Daoy (cell line): ENCODE data around the gene MYO15A. TPM values are rescaled to one million over a fixed set of nuclear protein-coding genes. Genes with fewer than 3 reads are reported as not detected.
"Not testable (repeated sequence)": the region's sequence is repeated elsewhere in the genome, so short reads cannot be mapped to it uniquely, and the experiment has no call there.

ENCODE experiments used
- DNase-seq: peaks from one replicate; pipeline ENCODE4 v3.0.0-alpha.2; 2015; ENCODE audit warnings: low read depth
- total RNA-seq: library from RNA; depleted of rRNA; stranded (reverse); fragments of >200 nt; shearing (Covaris generic); gene quantifications from 2 replicates; pipeline ENCODE4 v1.2.3, GENCODE V29; 2014; rRNA removed

MYO15A gene
- total RNA-seq, 1 experiment from 2014 or later: not detected

GRCh38 chr17:18213666-18214270 lies 105.2 kb downstream of the MYO15A start:
- no peak for DNase-seq

DNA sequence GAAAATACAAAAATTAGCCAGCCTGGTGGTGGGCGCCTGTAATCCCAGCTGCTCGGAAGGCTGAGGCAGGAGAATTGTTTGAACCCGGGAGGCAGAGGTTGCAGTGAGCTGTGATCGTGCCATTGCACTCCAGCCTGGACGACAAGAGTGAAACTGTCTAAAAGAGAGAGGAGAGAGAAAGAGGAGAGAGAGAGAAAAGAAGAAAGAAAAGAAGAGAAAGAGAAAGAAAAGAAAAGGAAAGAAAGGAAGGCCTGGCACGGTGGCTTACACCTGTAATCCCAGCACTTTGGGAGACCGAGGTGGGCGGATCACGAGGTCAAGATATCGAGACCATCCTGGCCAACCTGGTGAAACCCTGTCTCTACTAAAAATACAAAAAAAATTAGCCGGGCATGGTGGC lies 108.3 kb downstream of the MYO15A start:
- not testable (repeated sequence) for DNase-seq

DNA sequence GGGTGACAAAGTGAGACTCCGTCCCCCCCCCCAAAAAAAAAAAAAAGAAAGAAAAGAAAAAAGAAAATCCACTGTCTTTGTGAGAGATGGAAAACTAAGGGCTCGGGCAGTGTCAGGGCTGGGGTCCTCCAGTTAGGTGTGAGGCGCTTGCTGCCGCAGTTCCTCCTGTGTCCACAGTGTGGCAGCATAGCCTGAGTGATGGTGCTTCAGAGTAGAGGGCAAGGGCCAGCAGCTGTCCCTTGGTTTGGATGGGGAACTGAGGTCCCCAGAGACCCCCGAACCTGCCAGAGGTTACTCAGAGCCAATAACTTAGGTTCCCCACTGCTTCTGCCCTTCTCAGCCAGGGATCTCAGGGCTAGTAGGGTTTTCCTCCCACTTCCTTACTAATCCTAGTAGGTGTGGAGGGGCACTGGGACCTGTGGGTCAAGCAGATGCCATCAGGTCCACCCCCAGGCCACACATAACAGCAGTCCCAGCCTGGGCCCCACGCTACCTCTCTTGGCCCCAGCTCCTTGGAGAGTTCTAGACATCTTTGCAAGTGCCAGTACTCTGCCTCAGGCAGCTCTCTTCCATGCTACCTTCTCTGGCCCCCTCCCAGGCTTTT lies 109.0 kb downstream of the MYO15A start:
- DNase-seq: peak; percentile 76

- DNase-seq: no peak
Measured at GRCh38 chr17:18218756-18219415, 110.3 kb downstream of the MYO15A start.

- no peak for DNase-seq
Measured at GRCh38 chr17:18224053-18224386, 115.5 kb downstream of the MYO15A start.

DNA sequence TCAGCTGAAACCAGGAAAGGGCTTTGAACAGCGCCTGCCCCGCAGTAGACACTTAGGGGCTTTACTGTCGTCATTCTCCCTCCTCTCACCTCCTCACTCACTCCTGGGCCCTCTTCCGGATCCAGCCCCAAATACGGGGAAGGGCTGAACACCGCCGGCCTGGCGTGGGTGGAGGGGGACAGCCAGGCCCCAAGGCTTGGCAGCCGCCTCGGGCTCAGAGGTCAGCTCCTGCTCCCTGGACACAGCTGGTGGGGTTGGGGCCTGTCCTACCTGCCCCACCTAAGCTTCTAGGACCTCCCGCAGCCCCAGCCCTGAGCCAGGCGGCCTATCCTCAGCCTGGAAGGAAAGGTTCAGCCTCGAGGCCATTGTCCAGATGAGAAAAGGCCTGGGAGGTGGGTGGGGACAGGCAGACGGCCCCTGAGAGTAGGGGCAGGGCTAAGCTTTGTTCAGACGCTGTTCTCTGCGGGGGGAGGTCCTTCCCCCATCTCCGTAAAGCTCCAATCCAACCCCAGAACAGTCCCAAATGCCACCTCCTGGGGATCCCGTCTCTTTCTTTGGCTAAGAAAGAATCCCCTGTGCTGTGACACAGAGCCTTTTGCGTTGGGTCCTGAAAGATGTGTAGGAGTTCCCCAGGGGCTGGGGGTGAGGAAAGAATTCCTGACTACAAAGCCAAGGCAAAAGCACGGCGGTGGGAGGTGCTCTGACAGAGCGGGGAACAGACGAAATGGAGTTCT lies 116.0 kb downstream of the MYO15A start:
- DNase-seq: no peak

- DNase-seq: peak; percentile 98
Measured at GRCh38 chr17:18225121-18225641, 116.6 kb downstream of the MYO15A start, which contains the start of gene LLGL1. Gene LLGL1, plus strand, starts transcription at chr17:18225635. Its CDS starts 48 bp downstream, at chr17:18225683.

- DNase-seq: no peak
Measured at GRCh38 chr17:18225642-18226283, 117.2 kb downstream of the MYO15A start.

DNA sequence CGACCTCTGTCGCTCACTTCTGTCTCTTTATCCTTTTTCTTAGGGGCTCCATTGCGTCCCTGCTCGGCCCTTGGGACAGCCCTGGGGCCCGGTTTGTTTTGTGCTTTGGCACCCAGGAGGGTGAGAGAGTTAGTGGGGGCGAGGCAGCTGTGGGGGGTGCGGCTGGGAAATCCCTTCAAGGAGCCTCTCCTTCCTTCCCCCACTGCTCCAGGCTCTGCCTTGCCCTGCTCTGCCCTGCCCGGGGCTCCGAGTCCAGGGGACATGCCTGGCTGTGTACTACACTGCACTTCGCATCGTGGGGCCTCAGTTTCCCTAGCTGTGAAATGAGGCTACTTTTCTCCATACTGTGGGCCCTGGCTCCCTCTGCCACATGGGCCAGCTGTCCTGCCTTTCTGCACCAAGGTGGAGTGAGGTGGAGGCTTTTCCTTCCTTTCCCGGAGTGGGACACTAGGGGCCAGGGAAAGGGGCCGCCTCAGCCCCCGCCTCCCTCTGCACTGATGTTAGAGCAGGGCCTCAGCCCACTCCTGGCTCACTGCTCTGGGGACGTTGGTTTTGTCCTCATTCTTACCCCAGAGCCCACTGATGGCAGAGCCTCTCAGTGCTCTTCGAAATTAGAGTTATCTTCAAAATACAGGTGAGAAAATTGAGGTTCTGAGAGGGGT lies 117.9 kb downstream of the MYO15A start:
- DNase-seq: peak; percentile 43

- no peak for DNase-seq
Measured at GRCh38 chr17:18227635-18228034, 119.1 kb downstream of the MYO15A start.

DNA sequence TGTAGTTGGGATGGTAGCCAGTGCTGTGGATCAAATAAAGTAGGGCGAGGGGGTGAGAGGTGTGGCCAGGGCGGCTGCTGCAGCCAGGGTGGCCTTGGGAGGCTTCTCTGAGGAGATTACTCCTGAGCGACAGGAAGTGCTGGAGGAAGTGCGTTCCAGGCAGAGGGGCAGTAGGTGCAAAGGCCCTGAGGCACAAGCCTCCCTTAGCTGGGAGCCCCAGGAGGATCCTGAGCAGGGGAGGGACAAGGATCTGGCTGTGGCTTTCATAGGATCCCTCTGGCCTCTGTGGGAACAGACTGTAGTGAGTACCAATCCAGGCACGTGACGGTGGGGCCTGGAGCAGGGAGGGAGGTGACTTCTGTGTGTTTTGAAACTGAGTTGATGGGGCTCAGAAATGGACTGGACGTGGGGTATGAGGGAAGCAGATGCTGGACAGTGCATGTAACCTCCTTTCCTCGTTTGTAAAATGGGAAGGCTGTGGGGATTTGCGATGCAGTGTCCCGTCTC lies 119.7 kb downstream of the MYO15A start:
- no peak for DNase-seq

- DNase-seq: no peak
Measured at GRCh38 chr17:18229254-18229653, 120.7 kb downstream of the MYO15A start.

Other genes starting within 250 kb of the MYO15A start
- 13.7 and 14.9 TPM in 2 replicates for gene TOM1L2, start 136.4 kb upstream of the MYO15A start, total RNA-seq
- 1.1 and 1.5 TPM in 2 replicates for gene DRC3, start 135.9 kb upstream of the MYO15A start, total RNA-seq
- 20.2 and 21.6 TPM in 2 replicates for gene ATPAF2, start 69.6 kb upstream of the MYO15A start, total RNA-seq
- 2.7 and 5.5 TPM in 2 replicates for gene GID4, start 69.3 kb upstream of the MYO15A start, total RNA-seq
- gene DRG2, start 20.8 kb upstream of the MYO15A start, total RNA-seq: 41.4 and 64.6 TPM in 2 replicates
- 88.0 and 94.3 TPM in 2 replicates for gene ALKBH5, start 75.1 kb downstream of the MYO15A start, total RNA-seq
- gene LLGL1, start 116.9 kb downstream of the MYO15A start, total RNA-seq: 22.6 and 24.3 TPM in 2 replicates
- gene FLII, start 150.0 kb downstream of the MYO15A start, total RNA-seq: 179 and 192 TPM in 2 replicates
- 6.3 and 7.9 TPM in 2 replicates for gene MIEF2, start 151.9 kb downstream of the MYO15A start, total RNA-seq
- 91.0 and 106 TPM in 2 replicates for gene TOP3A, start 206.2 kb downstream of the MYO15A start, total RNA-seq
- 8.5 TPM in 2 replicates for gene SMCR8, start 206.5 kb downstream of the MYO15A start, total RNA-seq